HCT116 (cell line): ENCODE measurements around the gene PSMD11. TPM values are rescaled to one million over a fixed set of nuclear protein-coding genes. Genes with fewer than 3 reads are reported as not detected.

Experiments used
- ATAC-seq: fragments of 200-7000 bp; cut with Tn5 transposase; 2 replicates; pipeline ENCODE4 v1.9.1; 2020; ENCODE audit warnings: mild to moderate bottlenecking, moderate library complexity
- BruUV-seq: library from RNA; stranded (reverse); fragments of 400-500 nt; replicated peaks from 2 replicates; lab custom pipeline; 2021; lab: Mats Ljungman, UMichigan
- CTCF ChIA-PET: fragments of 300-600 bp; sonication (Branson Sonifier 250); formaldehyde crosslinking; loops from one replicate; lab custom pipeline; 2021; ENCODE audit warnings: antibody characterized with exemption; lab: Charles Lee
- POLR2A ChIA-PET: fragments of 300-600, 350-600 bp; sonication (Branson Sonifier 250); formaldehyde crosslinking; loops from one replicate; lab custom pipeline; 2021; ENCODE audit warnings: antibody characterized with exemption; lab: Charles Lee
- RAD21 ChIA-PET, 2 experiments: fragments of 300-600 bp; sonication (Branson Sonifier 250); formaldehyde crosslinking; loops; one replicate each; lab custom pipeline; 2023; ENCODE audit warnings: low total read pairs in 2 of 2; ENCODE audit not compliant: uncharacterized antibody in 2 of 2, unreplicated experiment in 2 of 2, low non-redundant PET in 1 of 2; lab: Charles Lee
- DNase-seq: peaks from one replicate; pipeline ENCODE4 v3.0.0-alpha.2; 2010; ENCODE audit warnings: low read depth, low spot score
- H2AFZ ChIP-seq: fragments of 200-600 bp; shearing (Covaris generic), sonication (generic); 2 replicates; pipeline ENCODE4 v1.6.1; 2017; ENCODE audit warnings: low read depth, mixed run types, mixed read lengths, antibody characterized with exemption, low read length; ENCODE audit not compliant: poor library complexity, severe bottlenecking
- H3K27ac ChIP-seq: 2 replicates; pipeline ENCODE4 v1.5.1; 2012; ENCODE audit warnings: low read depth, low read length
- H3K27me3 ChIP-seq: fragments of 200-600 bp; sonication (generic); 2 replicates; pipeline ENCODE4 v1.6.1; 2016; ENCODE audit warnings: mixed run types, low read length, mixed read lengths; ENCODE audit not compliant: insufficient read depth
- H3K36me3 ChIP-seq, 2 experiments: fragments of 200-500 bp in 1 of 2; fragments of 200-600 bp in 1 of 2; sonication (Bioruptor generic) in 1 of 2; sonication (generic) in 1 of 2; 2 replicates each; pipeline versions ENCODE4 v1.5.1 to v1.6.1; 2014 to 2016; ENCODE audit warnings: low read length in 2 of 2, inconsistent platforms in 1 of 2, mixed read lengths in 1 of 2, mixed run types in 1 of 2; ENCODE audit not compliant: insufficient read depth in 2 of 2, control insufficient read depth in 1 of 2
- H3K4me1 ChIP-seq, 2 experiments: fragments of 200-600 bp in 1 of 2; sonication (generic) in 1 of 2; 2 replicates each; pipeline versions ENCODE4 v1.5.1 to v1.6.1; 2012 to 2017; ENCODE audit warnings: low read length in 2 of 2, inconsistent platforms in 1 of 2, mild to moderate bottlenecking in 1 of 2, mixed read lengths in 1 of 2, mixed run types in 1 of 2, moderate library complexity in 1 of 2; ENCODE audit not compliant: insufficient read depth in 2 of 2, control insufficient read depth in 1 of 2
- H3K4me2 ChIP-seq: fragments of 200-600 bp; sonication (generic); 2 replicates; pipeline ENCODE4 v1.6.1; 2017; ENCODE audit warnings: mixed run types, low read length, mixed read lengths
- H3K4me3 ChIP-seq, 2 experiments: fragments of 200-600 bp in 1 of 2; sonication (generic) in 1 of 2; replicated peaks in 1 of 2; 2 replicates each; pipeline ENCODE4 v1.5.1; 2011 to 2016; ENCODE audit warnings: low read length in 2 of 2, control low read depth in 1 of 2, low read depth in 1 of 2, mild to moderate bottlenecking in 1 of 2, mixed read lengths in 1 of 2, mixed run types in 1 of 2
- H3K79me2 ChIP-seq: fragments of 200-600 bp; sonication (generic); 2 replicates; pipeline ENCODE4 v1.6.1; 2017; ENCODE audit warnings: mild to moderate bottlenecking, mixed run types, low read length, moderate library complexity, mixed read lengths; ENCODE audit not compliant: insufficient read depth
- H3K9ac ChIP-seq: fragments of 200-600 bp; sonication (generic); 2 replicates; pipeline ENCODE4 v1.6.1; 2016; ENCODE audit warnings: low read length, mixed read lengths
- H3K9me2 ChIP-seq: fragments of 200-600 bp; sonication (generic), shearing (Covaris generic); 2 replicates; pipeline ENCODE4 v1.6.1; 2017; ENCODE audit warnings: mixed run types, mild to moderate bottlenecking, moderate library complexity; ENCODE audit not compliant: insufficient read depth
- H3K9me3 ChIP-seq, 2 experiments: fragments of 200-500 bp in 1 of 2; fragments of 200-600 bp in 1 of 2; sonication (Bioruptor generic) in 1 of 2; sonication (generic) in 1 of 2; 2 replicates each; pipeline ENCODE4 v1.6.1; 2014 to 2017; ENCODE audit warnings: low read length in 2 of 2, mixed read lengths in 2 of 2, inconsistent platforms in 1 of 2, low read depth in 1 of 2, mild to moderate bottlenecking in 1 of 2, mixed run types in 1 of 2, moderate library complexity in 1 of 2; ENCODE audit not compliant: control insufficient read depth in 1 of 2, insufficient read depth in 1 of 2
- H4K20me1 ChIP-seq: fragments of 200-600 bp; sonication (generic), shearing (Covaris generic); 2 replicates; pipeline ENCODE4 v1.6.1; 2017; ENCODE audit warnings: mixed run types, mild to moderate bottlenecking, moderate library complexity; ENCODE audit not compliant: insufficient read depth
- CEBPB ChIP-seq: IDR thresholded peaks from 2 replicates; pipeline ENCODE4 v1.6.1; 2012; ENCODE audit warnings: low read depth
- EGR1 ChIP-seq: IDR thresholded peaks from 2 replicates; pipeline ENCODE4 v1.6.1; 2012; ENCODE audit warnings: low read depth
- ELF1 ChIP-seq: IDR thresholded peaks from 2 replicates; pipeline ENCODE4 v1.6.1; 2012; ENCODE audit warnings: low read depth, borderline replicate concordance
- POLR2A ChIP-seq: IDR thresholded peaks from 2 replicates; pipeline ENCODE4 v1.7.0; 2011; ENCODE audit warnings: borderline replicate concordance; ENCODE audit not compliant: insufficient read depth, insufficient read length; ENCODE audit errors: extremely low read depth
- SP1 ChIP-seq: IDR thresholded peaks from 2 replicates; pipeline ENCODE4 v1.6.1; 2012; ENCODE audit warnings: low read depth
- TCF7L2 ChIP-seq: IDR thresholded peaks from 2 replicates; pipeline ENCODE4 v1.7.0; 2011; ENCODE audit warnings: borderline replicate concordance, inconsistent platforms; ENCODE audit not compliant: insufficient read depth, insufficient read length; ENCODE audit errors: extremely low read depth
- YY1 ChIP-seq: IDR thresholded peaks from 2 replicates; pipeline ENCODE4 v1.6.1; 2011; ENCODE audit warnings: low read length, low read depth, moderate library complexity, mild to moderate bottlenecking; ENCODE audit not compliant: insufficient replicate concordance; ENCODE audit errors: extremely low read depth
- intact Hi-C: fragments of 100-400 bp; cut with micrococcal nuclease; formaldehyde crosslinking; loops from 2 replicates; pipeline ENCODE4 v1.10.0; 2022
- total RNA-seq: library from RNA; stranded (reverse); gene quantifications from one replicate; pipeline ENCODE4 v1.2.1, GENCODE V29; 2021; ENCODE audit not compliant: unreplicated experiment
- TF ChIP-seq, protein P1 (sequence below): IDR thresholded peaks from 2 replicates; pipeline ENCODE4 v1.6.1; 2012; ENCODE audit warnings: low read depth

PSMD11 gene
- total RNA-seq, 1 experiment from 2014 or later = 143 TPM

GRCh38 chr17:32488604-32489180 lies 44.4 kb downstream of the PSMD11 start:
- BruUV-seq = no TSS peak
- TF ChIP-seq EGR1 (no peak), POLR2A (no peak), TCF7L2 (no peak), ELF1 (no peak), YY1 (no peak), SP1 (no peak), CEBPB (no peak)
- TF ChIP-seq, protein P1, sequence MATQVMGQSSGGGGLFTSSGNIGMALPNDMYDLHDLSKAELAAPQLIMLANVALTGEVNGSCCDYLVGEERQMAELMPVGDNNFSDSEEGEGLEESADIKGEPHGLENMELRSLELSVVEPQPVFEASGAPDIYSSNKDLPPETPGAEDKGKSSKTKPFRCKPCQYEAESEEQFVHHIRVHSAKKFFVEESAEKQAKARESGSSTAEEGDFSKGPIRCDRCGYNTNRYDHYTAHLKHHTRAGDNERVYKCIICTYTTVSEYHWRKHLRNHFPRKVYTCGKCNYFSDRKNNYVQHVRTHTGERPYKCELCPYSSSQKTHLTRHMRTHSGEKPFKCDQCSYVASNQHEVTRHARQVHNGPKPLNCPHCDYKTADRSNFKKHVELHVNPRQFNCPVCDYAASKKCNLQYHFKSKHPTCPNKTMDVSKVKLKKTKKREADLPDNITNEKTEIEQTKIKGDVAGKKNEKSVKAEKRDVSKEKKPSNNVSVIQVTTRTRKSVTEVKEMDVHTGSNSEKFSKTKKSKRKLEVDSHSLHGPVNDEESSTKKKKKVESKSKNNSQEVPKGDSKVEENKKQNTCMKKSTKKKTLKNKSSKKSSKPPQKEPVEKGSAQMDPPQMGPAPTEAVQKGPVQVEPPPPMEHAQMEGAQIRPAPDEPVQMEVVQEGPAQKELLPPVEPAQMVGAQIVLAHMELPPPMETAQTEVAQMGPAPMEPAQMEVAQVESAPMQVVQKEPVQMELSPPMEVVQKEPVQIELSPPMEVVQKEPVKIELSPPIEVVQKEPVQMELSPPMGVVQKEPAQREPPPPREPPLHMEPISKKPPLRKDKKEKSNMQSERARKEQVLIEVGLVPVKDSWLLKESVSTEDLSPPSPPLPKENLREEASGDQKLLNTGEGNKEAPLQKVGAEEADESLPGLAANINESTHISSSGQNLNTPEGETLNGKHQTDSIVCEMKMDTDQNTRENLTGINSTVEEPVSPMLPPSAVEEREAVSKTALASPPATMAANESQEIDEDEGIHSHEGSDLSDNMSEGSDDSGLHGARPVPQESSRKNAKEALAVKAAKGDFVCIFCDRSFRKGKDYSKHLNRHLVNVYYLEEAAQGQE = no peak
- no peaks in the 10 kb centered on the region for H3K27me3 ChIP-seq
- ChIA-PET CTCF (no interaction called here), POLR2A (no interaction called here), RAD21 (no interaction called here)
- DNase-seq (no peak), ATAC-seq (no peak)
- no peak overlapping the region for H3K27ac ChIP-seq
- H2AFZ ChIP-seq = no peak overlapping the region
- no peaks in the 10 kb centered on the region for H4K20me1 ChIP-seq
- H3K4me3 ChIP-seq = no peak overlapping the region
- no peak overlapping the region for H3K9ac ChIP-seq
- intact Hi-C loops = no loop called here
- peaks cover 15 to 33% of the 10 kb centered on the region in 2 experiments for H3K4me1 ChIP-seq
- peaks cover 0 to 3% of the 10 kb centered on the region in 2 experiments; a peak in 2 of 4 replicates for H3K36me3 ChIP-seq
- H3K79me2 ChIP-seq = no peaks in the 10 kb centered on the region
- H3K9me2 ChIP-seq = no peaks in the 10 kb centered on the region
- no peak overlapping the region for H3K4me2 ChIP-seq
- H3K9me3 ChIP-seq = no peaks in the 10 kb centered on the region
